Measurements from ENCODE around the gene PTPRM. TPM values are rescaled to one million over a fixed set of nuclear protein-coding genes. Genes with fewer than 3 reads are reported as not detected.
A peak's percentile ranks its signal among the peaks of the same experiment; 100 is the strongest.

The PTPRM gene
- total and polyA plus RNA-seq, 12 donors: 31.7 to 116 (median 61.2) TPM

DNA sequence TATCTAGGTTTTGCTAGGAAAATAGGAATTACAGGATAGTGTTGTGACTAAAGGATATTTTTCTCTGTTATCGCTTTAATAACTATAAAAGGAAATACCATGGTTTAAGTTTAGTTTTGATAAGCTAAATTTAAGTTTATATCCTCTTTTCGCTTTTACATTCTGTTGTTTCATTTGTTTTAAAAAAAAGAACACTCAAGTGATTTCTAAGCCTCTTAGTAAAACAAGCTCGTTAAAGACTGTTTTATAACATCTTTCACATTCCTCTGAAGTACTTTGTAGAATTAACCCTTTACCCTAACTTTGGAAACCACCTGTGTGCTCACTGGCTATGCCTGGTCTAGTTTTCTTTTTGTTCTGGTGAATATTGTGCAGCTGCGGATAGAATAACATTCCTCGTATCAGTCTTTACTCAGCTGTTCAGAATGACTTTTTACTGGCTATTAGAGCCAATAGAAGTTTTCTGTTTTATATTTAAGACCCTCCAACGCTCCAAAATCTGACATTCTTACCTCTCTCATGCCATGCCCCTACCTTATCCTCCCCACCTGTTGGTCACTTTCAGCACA lies 183.1 kb downstream of the PTPRM start:
- no peak for DNase-seq
- intact Hi-C loops (cut with DNase I): no loop called here
- no peaks in the 10 kb centered on the region for H3K9me3 ChIP-seq (replicated peaks in 1 of 3)
- TF ChIP-seq POLR2A (IDR thresholded peaks at IDR 0.05): no peak
- TF ChIP-seq, protein P1, sequence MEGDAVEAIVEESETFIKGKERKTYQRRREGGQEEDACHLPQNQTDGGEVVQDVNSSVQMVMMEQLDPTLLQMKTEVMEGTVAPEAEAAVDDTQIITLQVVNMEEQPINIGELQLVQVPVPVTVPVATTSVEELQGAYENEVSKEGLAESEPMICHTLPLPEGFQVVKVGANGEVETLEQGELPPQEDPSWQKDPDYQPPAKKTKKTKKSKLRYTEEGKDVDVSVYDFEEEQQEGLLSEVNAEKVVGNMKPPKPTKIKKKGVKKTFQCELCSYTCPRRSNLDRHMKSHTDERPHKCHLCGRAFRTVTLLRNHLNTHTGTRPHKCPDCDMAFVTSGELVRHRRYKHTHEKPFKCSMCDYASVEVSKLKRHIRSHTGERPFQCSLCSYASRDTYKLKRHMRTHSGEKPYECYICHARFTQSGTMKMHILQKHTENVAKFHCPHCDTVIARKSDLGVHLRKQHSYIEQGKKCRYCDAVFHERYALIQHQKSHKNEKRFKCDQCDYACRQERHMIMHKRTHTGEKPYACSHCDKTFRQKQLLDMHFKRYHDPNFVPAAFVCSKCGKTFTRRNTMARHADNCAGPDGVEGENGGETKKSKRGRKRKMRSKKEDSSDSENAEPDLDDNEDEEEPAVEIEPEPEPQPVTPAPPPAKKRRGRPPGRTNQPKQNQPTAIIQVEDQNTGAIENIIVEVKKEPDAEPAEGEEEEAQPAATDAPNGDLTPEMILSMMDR (IDR thresholded peaks at IDR 0.05): no peak
- H3K27me3 ChIP-seq: no peaks in the 10 kb centered on the region
- no peak overlapping the region for H3K27ac ChIP-seq
- no peak overlapping the region for H3K4me3 ChIP-seq
- no peaks in the 10 kb centered on the region for H3K36me3 ChIP-seq (replicated peaks in 1 of 2)
- 70 to 76% (median 73%) methylated on average over 6 of the region's 6 CpGs for WGBS, 4 donors
- peaks cover 11 to 30% of the 10 kb centered on the region in 2 donors for H3K4me1 ChIP-seq (replicated peaks in 1 of 2)

DNA sequence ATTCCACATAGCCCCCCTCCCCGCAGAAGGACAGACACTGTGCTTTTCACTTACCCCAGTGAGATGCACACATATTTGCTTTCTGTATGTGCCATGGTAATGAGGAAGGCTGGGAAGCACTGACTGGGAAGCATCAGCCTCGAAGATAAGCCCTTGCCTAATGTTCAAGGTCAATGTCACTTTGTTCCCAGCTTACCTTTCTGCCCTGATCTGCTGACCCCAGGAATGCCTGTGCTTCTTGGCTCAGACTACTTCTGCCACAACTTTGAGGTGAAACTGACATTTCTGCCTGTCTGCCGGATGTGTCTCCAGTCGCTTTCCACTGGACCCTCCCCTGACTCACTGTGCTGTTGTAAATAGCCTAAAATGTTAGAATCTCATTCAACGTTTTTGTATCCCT lies 183.8 kb downstream of the PTPRM start:
- Histone ChIP-seq H3K27me3 (no peaks in the 10 kb centered on the region), H3K36me3 (replicated peaks in 1 of 2) (no peaks in the 10 kb centered on the region), H3K4me3 (no peak overlapping the region), H3K27ac (no peak overlapping the region), H3K4me1 (replicated peaks in 1 of 2) (peaks cover 11 to 33% of the 10 kb centered on the region in 2 donors), H3K9me3 (replicated peaks in 1 of 3) (no peaks in the 10 kb centered on the region)
- intact Hi-C loops (cut with DNase I): no loop called here
- no peak for TF ChIP-seq POLR2A (IDR thresholded peaks at IDR 0.05)
- TF ChIP-seq, protein P1 (IDR thresholded peaks at IDR 0.05): no peak
- no peak for DNase-seq
- 71 to 89% (median 73%) methylated on average over 4 to 5 of the region's 5 CpGs for WGBS, 4 donors

DNA sequence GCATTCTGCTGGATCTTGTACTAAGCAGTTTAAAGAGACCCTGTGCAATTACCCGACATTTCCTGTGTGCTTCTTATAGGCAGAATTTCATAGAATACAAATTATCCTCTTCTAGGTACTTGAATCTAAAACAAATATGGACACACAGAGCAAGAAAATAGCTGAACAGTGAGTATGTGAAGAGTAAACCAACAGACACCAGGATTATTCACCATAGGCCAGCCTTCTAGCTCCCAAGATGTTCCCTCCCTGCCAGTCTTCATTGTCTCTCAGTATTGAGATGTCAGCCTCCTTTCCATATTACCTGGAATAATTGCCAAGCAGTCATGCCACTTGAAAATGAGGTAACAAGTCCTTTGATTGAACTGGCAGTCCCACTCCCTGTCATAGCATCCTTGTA lies 187.1 kb downstream of the PTPRM start:
- no peaks in the 10 kb centered on the region for H3K9me3 ChIP-seq (replicated peaks in 1 of 3)
- H3K27me3 ChIP-seq: no peaks in the 10 kb centered on the region
- H3K36me3 ChIP-seq (replicated peaks in 1 of 2): no peaks in the 10 kb centered on the region
- intact Hi-C loops (cut with DNase I): no loop called here
- DNase-seq: no peak
- no peak overlapping the region for H3K27ac ChIP-seq
- no peak for TF ChIP-seq POLR2A (IDR thresholded peaks at IDR 0.05)
- TF ChIP-seq, protein P1 (IDR thresholded peaks at IDR 0.05): no peak
- no peak overlapping the region for H3K4me3 ChIP-seq
- WGBS, 4 donors: 90 to 98% (median 92%) methylated on average over 1 of the region's 1 CpG
- H3K4me1 ChIP-seq (replicated peaks in 1 of 2): peaks cover 7 to 23% of the 10 kb centered on the region in 2 donors

DNA sequence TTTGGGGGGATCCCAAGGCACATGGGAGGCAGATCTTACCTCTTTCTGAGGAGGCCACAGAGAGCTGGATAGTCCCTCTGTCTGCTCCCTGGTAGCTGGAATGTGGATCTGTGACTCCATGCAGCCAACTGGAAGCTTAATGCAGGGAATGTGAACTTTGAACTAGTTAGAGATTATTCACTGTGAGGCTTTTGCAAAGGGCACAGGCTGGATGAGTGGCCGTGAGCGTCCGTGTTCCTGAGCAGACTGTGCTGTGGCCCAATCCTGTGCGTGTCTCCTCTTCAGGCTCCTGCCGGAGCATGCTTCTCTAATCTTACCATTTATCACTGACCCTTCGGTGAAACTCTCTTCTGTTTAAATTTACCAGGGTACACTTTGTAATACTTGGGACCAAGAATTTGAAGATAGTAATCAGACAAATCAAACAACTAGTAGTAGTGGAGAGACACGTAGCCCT lies 187.6 kb downstream of the PTPRM start:
- 75 to 84% (median 80%) methylated on average over 7 of the region's 7 CpGs for WGBS, 4 donors
- H3K9me3 ChIP-seq (replicated peaks in 1 of 3): no peaks in the 10 kb centered on the region
- intact Hi-C loops (cut with DNase I): no loop called here
- DNase-seq: peak in 3 of 7 donors; percentile 17 to 26 (median 24)
- no peaks in the 10 kb centered on the region for H3K36me3 ChIP-seq (replicated peaks in 1 of 2)
- no peak for TF ChIP-seq POLR2A (IDR thresholded peaks at IDR 0.05)
- TF ChIP-seq, protein P1 (IDR thresholded peaks at IDR 0.05): no peak
- H3K27ac ChIP-seq: peak overlapping the region in 1 of 5 donors; percentile 17
- H3K4me1 ChIP-seq (replicated peaks in 1 of 2): peaks cover 2 to 18% of the 10 kb centered on the region in 2 donors
- no peak overlapping the region for H3K4me3 ChIP-seq
- H3K27me3 ChIP-seq: no peaks in the 10 kb centered on the region
